ENCODE results near the gene EVL.

GRCh38 chr14:100104006-100104352 is 38.8 kb downstream of the EVL start:
- TF ChIP-seq FOXA1 (IDR thresholded peaks at IDR 0.05) (no peak), CTBP1 (IDR thresholded peaks at IDR 0.05; ENCODE audit: borderline replicate concordance) (no peak), LEF1 (IDR thresholded peaks at IDR 0.05; ENCODE audit: borderline replicate concordance) (no peak), FOXK2 (IDR thresholded peaks at IDR 0.05) (no peak), TARDBP (IDR thresholded peaks at IDR 0.05) (no peak), FOXM1 (IDR thresholded peaks at IDR 0.05; ENCODE audit: borderline replicate concordance) (no peak)
